HG02885 (cell line): ENCODE measurements around the gene SH2B3.
"Not testable (repeated sequence)": the region's sequence is repeated elsewhere in the genome, so short reads cannot be mapped to it uniquely, and the experiment has no call there.

Experiments used
- ATAC-seq: cut with Tn5 transposase; IDR thresholded peaks from one replicate; pipeline ENCODE4 v1.9.1; 2021; ENCODE audit warnings: mild to moderate bottlenecking; ENCODE audit not compliant: unreplicated experiment, poor library complexity

Gene SH2B3

DNA sequence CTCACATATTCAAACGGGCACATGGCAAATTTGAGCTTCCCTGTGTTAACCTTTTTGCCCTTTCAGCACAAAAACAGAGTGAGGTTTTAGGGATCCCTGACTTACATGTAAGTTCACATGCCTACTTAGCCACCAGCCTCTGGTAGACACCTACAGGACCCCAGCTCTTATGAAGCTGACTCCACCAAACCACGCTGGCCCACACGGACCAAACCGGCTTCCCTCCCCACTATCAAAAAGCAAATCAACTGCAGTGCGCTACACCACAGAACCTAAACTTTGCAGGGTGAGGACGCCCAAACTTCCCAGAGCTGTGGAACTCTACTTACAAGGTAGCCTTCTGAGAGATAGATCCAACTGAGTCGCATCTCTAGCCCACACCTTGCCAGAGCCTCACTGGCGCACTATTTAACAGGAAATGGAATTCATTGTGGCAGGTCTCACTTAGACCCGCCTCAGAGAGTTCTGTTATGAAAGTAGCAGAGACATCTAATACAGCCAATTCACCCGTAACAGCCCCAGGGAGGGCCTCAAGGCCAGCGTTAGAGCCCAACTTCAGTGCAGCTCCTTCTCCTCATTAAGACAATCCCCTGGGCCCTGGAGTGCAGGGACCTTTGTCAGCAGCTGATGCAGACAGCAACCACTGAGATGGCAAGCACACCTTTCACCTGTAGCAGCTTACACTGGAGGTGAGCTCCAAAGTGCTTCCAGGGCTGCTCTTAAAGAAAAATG lies 49.2 kb downstream of the SH2B3 start:
- no peak for ATAC-seq

DNA sequence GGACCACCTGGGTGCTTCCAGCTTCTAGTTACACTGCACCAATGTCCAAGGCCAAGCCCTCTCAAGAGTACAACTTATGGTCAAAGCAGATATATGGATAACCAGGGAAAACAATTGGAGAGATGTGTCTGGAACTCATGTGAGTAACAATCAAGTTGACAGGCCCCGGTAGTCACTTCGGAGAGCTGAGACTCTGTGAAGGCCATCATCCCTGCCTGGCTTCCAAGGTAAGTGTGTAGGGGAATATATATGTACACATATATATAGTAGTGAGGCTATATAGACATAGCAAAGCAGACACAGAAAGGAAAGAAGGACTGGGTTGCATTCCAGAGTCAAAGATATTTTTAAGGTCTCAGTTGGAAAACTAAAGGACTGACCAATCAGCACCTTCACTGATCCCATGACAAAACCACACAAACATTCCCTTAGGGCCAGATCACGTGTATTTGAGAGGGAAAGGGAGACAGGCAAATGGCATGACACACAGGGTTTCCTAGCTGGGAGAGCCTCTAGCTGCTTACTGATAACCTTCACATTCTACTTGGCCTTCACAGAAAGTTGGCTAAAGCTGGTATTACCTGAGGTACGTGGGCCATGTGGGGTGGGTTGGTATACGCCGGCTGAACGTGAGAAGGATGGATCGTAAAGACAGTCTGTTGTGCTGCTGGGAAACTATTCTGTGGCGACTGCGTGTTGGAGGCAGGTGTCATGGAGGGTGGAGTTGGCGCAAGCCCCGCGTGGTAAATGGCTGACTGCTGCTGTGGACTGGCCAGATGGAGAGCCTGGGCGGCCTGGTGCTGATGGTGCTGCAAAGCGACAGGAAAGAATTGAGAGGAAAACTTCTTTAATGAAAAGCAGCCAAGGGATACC lies 50.0 kb downstream of the SH2B3 start:
- ATAC-seq, result no peak

DNA sequence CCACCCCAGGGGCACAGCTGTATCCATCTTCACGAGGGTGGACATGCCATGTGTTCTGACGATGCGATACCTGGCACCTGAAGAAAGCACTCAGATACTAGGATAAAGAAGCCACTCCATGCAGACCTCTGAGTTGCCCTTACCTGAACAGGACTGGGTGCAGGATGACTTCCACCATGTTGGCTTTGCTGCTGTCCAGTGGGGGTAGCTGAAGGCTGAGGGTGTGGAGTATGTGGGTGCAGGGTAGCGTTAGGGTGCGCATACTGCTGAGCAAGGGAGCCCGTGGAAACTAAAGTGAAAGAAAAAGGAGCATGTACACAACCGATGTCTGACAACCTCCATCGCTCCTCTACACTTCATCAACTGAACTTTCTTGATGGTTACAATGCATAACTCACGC lies 51.3 kb downstream of the SH2B3 start:
- ATAC-seq, result no peak

DNA sequence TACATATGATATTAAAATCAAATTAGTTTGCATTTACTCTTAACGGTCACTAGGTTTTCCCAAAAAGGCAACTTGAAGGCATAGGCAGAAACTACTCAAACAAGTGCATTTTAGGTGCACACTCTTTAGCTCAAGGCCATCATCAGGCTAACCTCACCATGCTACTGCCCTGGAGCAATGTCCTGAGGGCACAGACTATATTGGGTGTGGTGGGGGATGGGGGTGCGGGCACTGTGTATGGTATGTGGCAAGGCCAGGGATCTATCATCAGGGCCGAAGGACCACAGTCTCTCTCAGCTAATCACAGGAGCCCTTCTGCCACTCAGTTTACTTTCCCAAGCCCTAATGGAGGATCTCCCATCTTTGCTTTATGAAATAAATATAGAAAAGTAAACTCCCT lies 51.9 kb downstream of the SH2B3 start:
- no peak for ATAC-seq

DNA sequence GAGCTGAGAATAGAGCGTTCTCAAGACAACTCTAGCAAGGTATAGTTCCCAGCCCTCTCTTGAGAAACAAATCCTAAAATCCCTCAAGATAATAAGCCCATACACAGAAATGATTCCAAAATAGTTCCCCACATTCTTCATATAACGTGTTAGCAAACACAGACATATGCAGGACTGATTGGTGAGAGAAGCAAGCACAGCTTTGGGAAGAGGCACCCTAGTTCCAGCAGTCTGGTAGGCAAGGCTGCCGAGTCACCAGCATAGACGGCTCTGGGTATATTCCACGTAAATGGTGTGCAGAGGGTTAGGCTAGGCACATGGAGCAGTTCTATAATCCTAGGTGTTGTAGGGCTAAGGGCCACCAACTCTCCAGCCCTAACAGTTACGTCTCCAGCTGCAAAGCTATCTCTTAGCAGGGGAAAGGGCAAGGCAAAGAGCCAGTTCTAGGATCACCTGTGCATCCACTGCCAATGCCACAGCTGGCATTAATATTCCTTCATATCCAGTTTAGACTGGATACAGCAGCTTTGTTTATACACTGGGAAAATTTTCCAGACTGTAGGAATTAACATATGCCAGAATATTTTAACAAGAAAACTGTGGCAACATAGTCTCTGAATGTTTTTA lies 52.9 kb downstream of the SH2B3 start:
- ATAC-seq, result no peak

DNA sequence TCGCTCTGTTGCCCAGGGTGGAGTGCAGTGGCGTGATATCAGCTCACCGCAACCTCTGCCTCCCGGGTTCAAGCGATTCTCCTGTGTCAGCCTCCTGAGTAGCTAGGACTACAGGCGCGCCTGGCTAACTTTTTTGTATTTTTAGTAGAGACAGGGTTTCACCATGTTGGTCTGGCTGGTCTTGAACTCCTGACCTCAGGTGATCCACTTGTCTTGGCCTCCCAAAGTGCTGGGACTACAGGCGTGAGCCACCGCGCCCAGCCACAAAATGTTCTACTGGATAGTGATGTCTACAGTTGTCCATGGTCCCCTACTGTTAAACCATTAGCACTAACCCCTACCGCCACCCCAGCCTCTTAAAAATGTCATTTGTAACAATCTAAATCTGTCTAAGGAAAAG lies 54.4 kb downstream of the SH2B3 start:
- not testable (repeated sequence) for ATAC-seq

DNA sequence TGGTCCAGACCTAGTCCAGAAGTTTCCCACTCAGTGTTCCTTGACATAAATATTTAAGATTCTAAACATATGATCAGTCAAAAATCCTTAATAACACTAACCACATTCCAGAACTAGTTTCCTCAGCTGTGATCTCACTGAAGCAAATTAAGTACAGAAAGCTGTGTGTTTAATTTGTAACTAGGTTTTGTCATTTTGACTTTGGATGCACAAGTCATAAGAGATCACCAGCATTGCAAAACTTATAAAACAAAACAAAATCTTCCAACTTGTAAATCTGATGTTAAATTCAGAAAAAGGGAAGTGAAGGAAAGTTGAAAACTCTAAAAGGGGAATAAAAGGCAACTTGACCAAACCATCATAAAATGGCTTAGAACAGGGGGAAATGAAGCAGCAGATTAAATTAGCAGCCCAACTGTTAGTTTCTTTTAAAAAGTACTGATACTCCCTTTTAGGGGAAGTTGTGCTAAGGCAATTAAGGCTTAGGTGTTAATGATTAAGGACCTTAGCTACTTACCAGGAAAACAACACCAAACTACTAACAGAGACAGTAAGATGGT lies 56.6 kb downstream of the SH2B3 start:
- ATAC-seq, result no peak

DNA sequence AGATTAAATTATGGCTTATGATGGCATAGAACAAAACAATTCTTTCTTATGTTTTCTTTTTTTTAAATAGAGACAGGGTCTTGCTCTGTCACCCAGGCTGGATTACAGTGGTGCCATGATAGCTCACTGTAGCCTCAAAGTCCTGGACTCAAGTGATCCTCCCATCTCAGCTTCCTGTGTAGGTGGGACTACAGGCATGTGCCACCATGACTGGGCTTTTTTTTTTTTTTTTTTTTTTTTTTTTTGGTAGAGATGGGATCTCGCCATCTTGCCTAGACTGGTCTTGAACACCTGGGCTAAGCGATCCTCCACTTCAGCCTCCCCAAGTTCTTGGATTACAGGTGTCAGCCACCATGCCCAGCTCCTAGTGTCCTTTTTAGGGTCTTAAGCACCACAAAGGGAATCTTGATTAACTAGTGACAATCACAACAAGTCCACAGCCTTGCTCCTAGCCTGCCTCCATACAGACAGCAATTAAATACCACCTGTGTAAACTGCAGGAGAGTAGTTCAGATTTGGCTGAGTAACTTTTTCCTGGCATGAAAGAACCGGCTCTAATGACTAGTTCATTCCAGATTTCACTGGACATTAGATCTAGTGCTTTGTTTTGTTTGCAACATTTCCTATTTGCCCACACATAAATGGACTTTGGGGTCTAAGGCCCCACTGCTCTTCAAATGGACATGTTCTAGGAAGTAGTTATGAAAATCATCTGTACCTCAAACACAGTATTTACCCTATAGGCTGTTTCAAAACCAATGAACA lies 61.6 kb downstream of the SH2B3 start:
- no peak for ATAC-seq

DNA sequence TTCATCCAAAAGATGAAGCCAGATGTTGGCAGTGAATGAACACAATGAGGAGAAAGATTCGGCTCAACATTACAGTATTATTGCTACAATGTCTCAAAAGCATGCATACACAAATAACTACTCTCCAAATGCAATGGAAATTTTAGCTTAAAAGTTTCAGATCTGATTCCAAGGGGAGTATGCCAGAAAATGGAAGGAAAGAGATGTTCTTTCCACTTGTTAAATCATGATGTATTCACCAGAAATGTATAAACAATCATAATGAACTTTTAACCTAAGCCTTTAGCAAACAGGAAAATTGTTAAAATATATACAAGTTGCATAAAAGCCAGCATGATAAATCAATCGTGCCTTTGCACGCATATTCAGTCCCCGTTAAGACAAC lies 62.1 kb downstream of the SH2B3 start:
- ATAC-seq, result no peak

DNA sequence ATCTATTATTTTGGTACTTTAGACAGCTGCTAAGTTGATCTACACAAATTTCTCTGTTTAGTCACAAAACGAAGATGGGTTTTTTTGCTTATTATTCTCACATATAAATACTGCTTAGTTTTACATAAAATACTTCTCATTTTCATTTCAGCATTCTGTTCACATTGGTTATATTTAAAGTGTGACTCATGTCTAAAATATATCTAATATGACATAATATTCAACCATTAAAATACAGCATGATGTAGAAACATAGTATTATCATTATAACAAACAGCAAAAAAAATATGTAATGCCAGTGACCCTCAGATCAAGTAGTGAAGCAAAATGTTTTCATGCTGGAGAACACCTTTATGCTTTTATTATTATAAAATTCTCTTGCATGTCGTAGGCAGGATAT lies 63.7 kb downstream of the SH2B3 start:
- no peak for ATAC-seq

DNA sequence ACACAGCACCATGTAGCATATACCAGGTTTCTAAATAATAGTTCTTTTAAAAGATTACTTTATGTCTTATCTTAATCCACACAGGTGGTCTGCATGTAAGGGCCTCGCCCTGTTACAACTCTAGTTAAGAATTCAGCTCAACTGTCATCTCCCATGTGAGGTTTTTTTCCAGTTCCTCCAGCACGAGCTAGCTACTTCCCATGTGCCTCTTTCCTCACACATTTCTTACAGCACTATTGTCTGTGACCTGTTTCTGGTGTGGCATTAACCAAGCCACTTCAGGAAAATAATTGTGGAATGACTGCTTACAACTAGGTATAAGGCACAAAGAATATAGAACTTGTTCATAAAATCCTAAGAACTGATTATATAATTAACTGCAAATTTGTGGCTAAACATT lies 65.5 kb downstream of the SH2B3 start:
- ATAC-seq, result no peak

DNA sequence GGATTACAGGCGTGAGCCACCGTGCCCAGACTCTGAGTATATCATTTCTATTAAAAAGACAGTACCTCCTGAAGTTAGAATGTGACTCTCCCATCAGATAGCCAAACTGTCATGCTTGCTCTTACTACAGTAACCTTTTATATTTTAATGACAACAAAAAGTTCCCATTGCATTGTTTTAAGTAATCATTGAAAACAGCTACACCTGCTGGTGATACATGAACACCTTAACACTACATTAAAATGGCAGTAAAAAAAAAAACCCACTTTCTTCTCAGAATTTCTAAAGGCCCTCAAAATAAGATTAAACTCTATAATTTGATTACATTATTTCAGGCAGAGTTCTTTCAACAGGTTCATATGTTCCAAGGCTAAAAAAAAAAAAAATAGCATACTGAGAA lies 76.7 kb downstream of the SH2B3 start:
- ATAC-seq, result no peak

DNA sequence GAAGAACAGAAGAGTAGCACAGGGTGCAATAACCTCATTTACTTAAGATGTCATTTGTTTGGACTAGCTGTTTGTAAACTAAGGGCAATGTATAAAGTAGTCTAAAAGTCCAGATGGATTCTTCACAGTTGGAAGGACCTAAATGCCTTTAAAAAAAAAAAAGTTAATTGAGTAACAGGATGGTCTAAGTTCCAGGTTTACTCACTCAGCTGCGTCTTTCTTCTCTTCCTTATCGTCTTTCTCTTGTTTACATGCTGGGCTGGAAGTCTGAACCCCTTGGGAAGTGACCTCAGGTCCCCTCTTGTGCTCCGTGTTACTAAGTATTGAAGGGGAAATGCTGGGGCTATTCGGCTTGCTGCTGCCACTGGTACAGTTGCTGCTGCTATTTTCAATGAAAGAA lies 82.5 kb downstream of the SH2B3 start:
- ATAC-seq, result no peak

DNA sequence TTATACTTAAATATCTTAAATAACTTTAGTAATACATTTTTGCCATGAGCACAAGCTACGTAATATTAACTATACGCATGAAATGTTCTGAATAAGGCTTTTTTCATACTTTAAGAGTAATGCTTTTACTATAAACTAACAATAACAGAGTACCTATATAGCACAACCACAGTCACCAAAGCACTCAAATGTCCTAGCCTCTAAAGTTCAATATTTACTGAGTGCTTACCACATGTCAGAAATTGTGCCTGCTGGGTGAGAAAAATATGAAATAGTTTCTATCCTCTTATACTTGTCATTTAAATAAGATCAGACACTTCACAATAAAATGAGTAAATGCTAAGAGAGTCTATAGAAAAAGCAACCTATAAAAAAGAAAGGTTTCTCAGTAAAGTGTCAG lies 83.1 kb downstream of the SH2B3 start:
- no peak for ATAC-seq

DNA sequence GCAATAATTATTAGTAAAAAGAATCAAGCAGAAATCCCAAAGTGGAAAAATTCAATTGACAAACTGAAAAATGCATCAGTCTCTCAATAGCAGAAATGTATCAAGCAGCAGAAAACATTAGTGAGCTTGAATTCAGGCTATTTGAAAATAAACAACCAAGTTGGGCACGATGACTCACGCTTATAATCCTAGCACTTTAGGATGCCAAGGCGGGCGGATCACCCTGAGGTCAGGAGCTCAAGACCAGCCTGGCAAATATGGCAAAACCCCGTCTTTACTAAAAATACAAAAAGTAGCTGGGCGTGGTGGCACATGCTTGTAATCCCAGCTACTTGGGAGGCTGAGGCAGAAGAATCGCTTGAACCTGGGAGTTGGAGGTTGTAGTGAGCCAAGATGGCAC lies 87.3 kb downstream of the SH2B3 start:
- not testable (repeated sequence) for ATAC-seq

DNA sequence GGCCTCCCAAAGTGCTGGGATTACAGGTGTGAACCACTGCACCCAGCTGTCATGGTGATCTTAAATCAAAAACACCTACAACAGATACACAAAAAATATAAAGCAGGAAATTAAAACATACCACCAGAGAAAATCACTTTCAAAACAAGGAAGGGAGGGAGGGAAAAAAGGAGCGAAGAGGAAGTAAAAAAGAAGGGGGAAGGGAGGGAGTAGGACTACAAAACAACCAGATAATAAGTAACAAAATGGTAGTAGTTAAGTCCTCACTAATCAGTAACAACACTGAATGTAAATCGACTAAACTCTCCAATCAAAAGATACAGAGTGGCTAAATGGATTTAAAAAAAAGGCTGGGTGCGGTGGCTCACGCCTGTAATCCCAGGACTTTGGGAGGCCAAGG lies 89.0 kb downstream of the SH2B3 start:
- no peak for ATAC-seq
